NCI-H146 treated with DMSO at 0.1 percent for 48 hours (cell line): ENCODE measurements around the gene AOC1.
"Not testable (repeated sequence)": the region's sequence is repeated elsewhere in the genome, so short reads cannot be mapped to it uniquely, and the experiment has no call there.

Source experiments
- DNase-seq: peaks from one replicate; lab custom pipeline; 2025; ENCODE audit not compliant: unreplicated experiment; lab: John Stamatoyannopoulos, UW

The AOC1 gene

GRCh38 chr7:150891740-150892139 lies 39.4 kb downstream of the AOC1 start:
- no peak for DNase-seq

- no peak for DNase-seq
These were observed 43.5 kb downstream of the AOC1 start for GRCh38 chr7:150895809-150896208.

- no peak for DNase-seq
These were observed 44.4 kb downstream of the AOC1 start for GRCh38 chr7:150896562-150897209.

GRCh38 chr7:150897502-150898474 lies 45.5 kb downstream of the AOC1 start:
- DNase-seq: peak; percentile 27

GRCh38 chr7:150898475-150899011 lies 46.2 kb downstream of the AOC1 start:
- DNase-seq: peak; percentile 72

- DNase-seq: no peak
These were observed 48.4 kb downstream of the AOC1 start for GRCh38 chr7:150900675-150901074.

- DNase-seq: no peak
These were observed 49.1 kb downstream of the AOC1 start for GRCh38 chr7:150901160-150902035.

GRCh38 chr7:150902078-150903033 lies 50.0 kb downstream of the AOC1 start:
- DNase-seq: no peak

GRCh38 chr7:150903606-150904005 lies 51.3 kb downstream of the AOC1 start:
- no peak for DNase-seq

GRCh38 chr7:150904011-150904909 lies 51.9 kb downstream of the AOC1 start:
- no peak for DNase-seq

GRCh38 chr7:150908173-150908572 lies 55.9 kb downstream of the AOC1 start:
- no peak for DNase-seq

GRCh38 chr7:150909200-150909995 lies 57.1 kb downstream of the AOC1 start:
- DNase-seq: no peak

GRCh38 chr7:150910305-150910995 lies 58.1 kb downstream of the AOC1 start:
- DNase-seq: not testable (repeated sequence)

- DNase-seq: no peak
These were observed 58.7 kb downstream of the AOC1 start for GRCh38 chr7:150910996-150911422.
